ENCODE data around the gene GOT2. TPM values are rescaled to one million over a fixed set of nuclear protein-coding genes. Genes with fewer than 3 reads are reported as not detected.
"Not testable (repeated sequence)": the region's sequence is repeated elsewhere in the genome, so short reads cannot be mapped to it uniquely, and the experiment has no call there.

The GOT2 gene
- polyA plus RNA-seq (2011; rRNA removed) (98.2 and 99.8 TPM in 2 replicates), polyA minus RNA-seq (2011; rRNA and poly(A)+ RNA removed) (88.8 and 89.2 TPM in 2 replicates)

DNA sequence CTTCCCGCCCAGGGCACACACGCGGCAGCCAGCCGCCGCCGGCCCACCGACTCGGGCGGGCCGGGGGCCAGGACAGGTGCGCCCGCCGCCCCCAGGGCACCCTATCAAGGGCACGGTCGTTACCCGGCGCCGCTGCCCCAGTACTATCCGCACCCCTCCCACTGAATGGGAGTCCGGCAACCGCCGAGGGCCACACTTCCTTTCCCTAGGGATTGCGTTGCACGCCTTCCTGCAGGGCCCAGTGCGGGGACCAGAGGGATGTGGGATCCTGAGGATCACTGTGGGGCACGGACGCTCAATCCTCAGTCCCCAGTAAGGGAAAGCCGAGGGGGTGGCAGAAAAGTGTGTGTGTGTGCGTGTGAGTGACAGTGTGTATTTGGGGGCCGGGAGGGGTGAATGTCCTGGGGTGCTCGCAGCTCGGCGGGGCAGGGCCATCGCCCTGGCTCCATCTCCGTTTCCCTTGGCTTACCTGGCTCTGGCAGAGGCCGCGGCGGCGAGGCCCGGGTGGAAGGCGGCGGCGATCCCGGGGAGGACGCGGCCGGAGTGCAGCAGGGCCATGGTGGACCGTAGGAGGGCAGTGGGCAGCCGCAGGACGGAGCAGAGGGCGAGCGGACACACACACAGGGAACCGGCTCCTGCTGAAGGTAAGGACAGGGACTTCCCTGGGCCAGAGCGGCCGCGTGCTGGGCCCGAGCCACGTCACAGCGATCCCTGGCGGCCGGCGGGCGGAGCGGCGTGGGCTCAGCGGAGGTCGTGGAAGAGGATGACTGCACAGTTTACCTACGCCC, at the start of gene GOT2:
Gene GOT2, minus strand, starts transcription at position 646 of the 788 bp plus-strand sequence. Its CDS starts 88 bp downstream, at position 558.
- peak; percentile 90 for TF ChIP-seq CTCF (IDR thresholded peaks at IDR 0.05; ENCODE audit: low read depth, low read length)
- DNase-seq (ENCODE audit: low read depth, low spot score): peak; percentile 41
- Histone ChIP-seq H3K27me3 (ENCODE audit: control insufficient read depth, insufficient read depth, low read length) (no peaks in the 10 kb centered on the region), H3K9me3 (ENCODE audit: control insufficient read depth, insufficient read depth, low read length) (no peaks in the 10 kb centered on the region; the same call in 1 of the 2 replicates), H3K27ac (ENCODE audit: low read depth, low read length) (peak within 1 kb of the TSS; percentile 61), H3K4me3 (ENCODE audit: low read depth, low read length) (peak within 1 kb of the TSS; percentile 84)
- POLR2A ChIA-PET: no interaction called here
- CTCF ChIA-PET: interaction anchor here (0.5 kb wide), 1 partner anchor 9 kb away, joined by 4 read pairs; no protein-coding TSS in a partner anchor

DNA sequence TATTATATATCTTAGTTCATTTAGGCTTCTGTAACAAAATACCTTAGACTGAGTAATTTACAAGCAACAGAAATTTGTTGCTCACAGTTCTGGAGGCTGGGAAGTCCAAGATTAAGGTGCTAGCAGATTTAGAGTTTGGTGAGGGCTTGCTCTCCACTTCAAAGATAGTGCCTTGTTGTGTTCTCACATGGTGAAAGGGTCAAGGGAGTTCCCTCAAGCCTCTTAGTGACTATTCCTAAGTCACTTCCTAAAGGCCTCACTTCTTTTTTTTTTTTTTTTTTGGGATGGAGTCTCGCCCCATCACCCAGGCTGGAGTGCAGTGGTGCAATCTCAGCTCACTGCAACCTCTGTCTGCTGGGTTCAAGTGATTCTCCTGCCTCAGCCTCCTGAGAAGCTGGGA, 45.2 kb upstream of the GOT2 start:
- DNase-seq (ENCODE audit: low read depth, low spot score); H3K9me3 ChIP-seq (ENCODE audit: control insufficient read depth, insufficient read depth, low read length); H3K27ac ChIP-seq (ENCODE audit: low read depth, low read length); H3K27me3 ChIP-seq (ENCODE audit: control insufficient read depth, insufficient read depth, low read length); H3K4me3 ChIP-seq (ENCODE audit: low read depth, low read length); POLR2A ChIA-PET; CTCF ChIA-PET: not testable (repeated sequence)

DNA sequence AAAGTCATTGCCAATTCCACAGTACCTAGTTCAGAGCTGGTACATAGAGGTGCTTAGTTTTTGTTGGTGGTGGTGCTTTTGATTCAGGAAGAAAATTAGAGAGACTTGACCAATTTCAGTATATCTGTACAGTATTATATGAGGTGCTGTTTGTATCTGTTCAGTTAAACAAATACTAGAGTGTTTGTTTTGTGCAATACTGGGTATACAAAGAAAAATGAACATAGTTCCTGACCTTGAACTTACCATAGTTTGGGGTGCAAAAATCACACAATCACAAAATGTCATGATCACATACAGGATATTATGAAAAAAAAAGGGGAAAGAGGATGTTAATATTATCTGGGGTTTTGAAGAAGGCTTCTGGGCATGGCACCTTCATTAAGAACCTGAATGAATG, 39.8 kb upstream of the GOT2 start:
- ChIA-PET POLR2A (no interaction called here), CTCF (no interaction called here)

DNA sequence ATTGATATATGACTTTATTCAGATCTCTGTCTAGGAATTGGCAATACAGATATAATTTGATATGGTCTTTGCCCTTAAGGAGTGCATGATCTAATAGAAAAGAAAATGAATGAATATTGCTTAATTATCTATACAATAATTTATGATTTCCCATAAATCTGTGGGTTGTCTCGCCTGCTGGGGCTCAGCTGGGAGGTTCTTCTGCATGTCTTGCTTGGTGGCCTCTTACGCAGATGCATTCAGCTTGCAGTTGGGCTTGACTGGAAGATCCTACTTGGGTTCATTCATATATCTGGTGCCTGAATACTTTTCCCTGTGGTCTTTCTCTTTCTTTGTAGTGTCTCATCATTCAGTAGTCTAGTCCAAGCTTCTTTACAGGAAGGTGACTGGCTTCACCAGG, 34.0 kb upstream of the GOT2 start:
- Histone ChIP-seq H3K9me3 (ENCODE audit: control insufficient read depth, insufficient read depth, low read length) (no peaks in the 10 kb centered on the region), H3K4me3 (ENCODE audit: low read depth, low read length) (no peak overlapping the region), H3K27me3 (ENCODE audit: control insufficient read depth, insufficient read depth, low read length) (no peaks in the 10 kb centered on the region), H3K27ac (ENCODE audit: low read depth, low read length) (no peak overlapping the region)
- no peak for DNase-seq (ENCODE audit: low read depth, low spot score)
- TF ChIP-seq CTCF (IDR thresholded peaks at IDR 0.05; ENCODE audit: low read depth, low read length): no peak
- POLR2A ChIA-PET: interaction anchor here (0.6 kb wide), 1 partner anchor 558 kb away, joined by 3 read pairs; no protein-coding TSS in a partner anchor
- CTCF ChIA-PET: interaction anchor here (1.5 kb wide), 1 partner anchor 12 kb away, joined by 3 read pairs; no protein-coding TSS in a partner anchor

More for the DNA sequence above, 39.8 kb upstream of the GOT2 start:
- no peak for DNase-seq (ENCODE audit: low read depth, low spot score)
- Histone ChIP-seq H3K4me3 (ENCODE audit: low read depth, low read length) (no peak overlapping the region), H3K9me3 (ENCODE audit: control insufficient read depth, insufficient read depth, low read length) (no peaks in the 10 kb centered on the region), H3K27me3 (ENCODE audit: control insufficient read depth, insufficient read depth, low read length) (no peaks in the 10 kb centered on the region), H3K27ac (ENCODE audit: low read depth, low read length) (no peak overlapping the region)
- no peak for TF ChIP-seq CTCF (IDR thresholded peaks at IDR 0.05; ENCODE audit: low read depth, low read length)

DNA sequence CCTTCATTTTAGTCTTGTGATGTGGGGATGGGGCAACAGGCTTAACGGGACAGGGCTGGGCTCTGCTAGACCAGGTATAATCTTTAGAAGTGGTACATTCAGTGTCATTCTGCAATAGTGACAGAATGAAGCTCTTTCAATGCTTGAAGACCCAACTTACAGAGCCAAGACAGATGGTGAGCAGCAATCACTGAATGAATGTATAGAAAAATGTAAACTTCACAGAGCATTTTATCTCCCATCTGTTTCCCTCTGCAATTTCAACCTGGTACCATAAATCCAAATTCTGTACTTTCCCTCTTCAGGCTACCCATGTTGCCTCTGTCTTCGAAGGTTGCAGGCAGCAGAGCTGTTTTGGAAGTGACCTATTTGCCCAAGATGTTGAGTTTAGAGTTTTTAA, 33.5 kb upstream of the GOT2 start:
- ChIA-PET POLR2A (interaction anchor here (0.6 kb wide), 1 partner anchor 558 kb away, joined by 3 read pairs; no protein-coding TSS in a partner anchor), CTCF (interaction anchor here (1.5 kb wide), 1 partner anchor 11 kb away, joined by 3 read pairs; no protein-coding TSS in a partner anchor)
- no peak overlapping the region for H3K27ac ChIP-seq (ENCODE audit: low read depth, low read length)
- H3K9me3 ChIP-seq (ENCODE audit: control insufficient read depth, insufficient read depth, low read length): no peaks in the 10 kb centered on the region
- H3K4me3 ChIP-seq (ENCODE audit: low read depth, low read length): no peak overlapping the region
- no peak for TF ChIP-seq CTCF (IDR thresholded peaks at IDR 0.05; ENCODE audit: low read depth, low read length)
- DNase-seq (ENCODE audit: low read depth, low spot score): no peak
- no peaks in the 10 kb centered on the region for H3K27me3 ChIP-seq (ENCODE audit: control insufficient read depth, insufficient read depth, low read length)

All from AG04450 (cell line).